ENCODE data around the gene PEX26.
"Not testable (repeated sequence)": the region's sequence is repeated elsewhere in the genome, so short reads cannot be mapped to it uniquely, and the experiment has no call there.

PEX26 gene

GRCh38 chr22:18071968-18072310, 5.9 kb upstream of the PEX26 start:
- no peak for TF ChIP-seq CTCF (IDR thresholded peaks at IDR 0.05; ENCODE audit: insufficient read depth, low read length, poor library complexity, severe bottlenecking)
- no peak overlapping the region for H3K4me3 ChIP-seq (replicated peaks; ENCODE audit: low read depth, low read length)
- no peak for DNase-seq (ENCODE audit: extremely low read depth, insufficient read length)
- no peaks in the 10 kb centered on the region for H3K27me3 ChIP-seq (replicated peaks; ENCODE audit: control insufficient read depth, insufficient read depth, low read length)
- H3K36me3 ChIP-seq (ENCODE audit: control insufficient read depth, insufficient read depth, low read length) = no peaks in the 10 kb centered on the region

GRCh38 chr22:18073467-18073866, 4.3 kb upstream of the PEX26 start:
- no peak for DNase-seq (ENCODE audit: extremely low read depth, insufficient read length)
- no peaks in the 10 kb centered on the region for H3K27me3 ChIP-seq (replicated peaks; ENCODE audit: control insufficient read depth, insufficient read depth, low read length)
- H3K36me3 ChIP-seq (ENCODE audit: control insufficient read depth, insufficient read depth, low read length) = no peaks in the 10 kb centered on the region
- H3K4me3 ChIP-seq (replicated peaks; ENCODE audit: low read depth, low read length) = no peak overlapping the region
- no peak for TF ChIP-seq CTCF (IDR thresholded peaks at IDR 0.05; ENCODE audit: insufficient read depth, low read length, poor library complexity, severe bottlenecking)

GRCh38 chr22:18073927-18074326, 3.9 kb upstream of the PEX26 start:
- H3K36me3 ChIP-seq (ENCODE audit: control insufficient read depth, insufficient read depth, low read length); H3K27me3 ChIP-seq (replicated peaks; ENCODE audit: control insufficient read depth, insufficient read depth, low read length); DNase-seq (ENCODE audit: extremely low read depth, insufficient read length); H3K4me3 ChIP-seq (replicated peaks; ENCODE audit: low read depth, low read length): not testable (repeated sequence)

- no peak for TF ChIP-seq CTCF (IDR thresholded peaks at IDR 0.05; ENCODE audit: insufficient read depth, low read length, poor library complexity, severe bottlenecking)
- no peak overlapping the region for H3K4me3 ChIP-seq (replicated peaks; ENCODE audit: low read depth, low read length)
- H3K27me3 ChIP-seq (replicated peaks; ENCODE audit: control insufficient read depth, insufficient read depth, low read length) = no peaks in the 10 kb centered on the region
- peaks cover 5% of the 10 kb centered on the region; the same call in 1 of the 2 replicates for H3K36me3 ChIP-seq (ENCODE audit: control insufficient read depth, insufficient read depth, low read length)
- no peak for DNase-seq (ENCODE audit: extremely low read depth, insufficient read length)
Observed at GRCh38 chr22:18075101-18075719, 2.6 kb upstream of the PEX26 start.

- DNase-seq (ENCODE audit: extremely low read depth, insufficient read length) = no peak
- Histone ChIP-seq H3K27me3 (replicated peaks; ENCODE audit: control insufficient read depth, insufficient read depth, low read length) (no peaks in the 10 kb centered on the region), H3K4me3 (replicated peaks; ENCODE audit: low read depth, low read length) (peak overlapping the region; percentile 98), H3K36me3 (ENCODE audit: control insufficient read depth, insufficient read depth, low read length) (peaks cover 5% of the 10 kb centered on the region; the same call in 1 of the 2 replicates)
- peak; percentile 68 for TF ChIP-seq CTCF (IDR thresholded peaks at IDR 0.05; ENCODE audit: insufficient read depth, low read length, poor library complexity, severe bottlenecking)
Observed at GRCh38 chr22:18075720-18076497, 1.9 kb upstream of the PEX26 start.

- TF ChIP-seq CTCF (IDR thresholded peaks at IDR 0.05; ENCODE audit: insufficient read depth, low read length, poor library complexity, severe bottlenecking) = no peak
- DNase-seq (ENCODE audit: extremely low read depth, insufficient read length) = no peak
- Histone ChIP-seq H3K36me3 (ENCODE audit: control insufficient read depth, insufficient read depth, low read length) (peaks cover 9% of the 10 kb centered on the region), H3K4me3 (replicated peaks; ENCODE audit: low read depth, low read length) (peak overlapping the region; percentile 98), H3K27me3 (replicated peaks; ENCODE audit: control insufficient read depth, insufficient read depth, low read length) (no peaks in the 10 kb centered on the region)
Observed at GRCh38 chr22:18077087-18077638, 627 bp upstream of the PEX26 start.

Measured in GM06990 (cell line).